NB4 (cell line): ENCODE data around the gene STOX1.

Experiments
- DNase-seq: peaks from one replicate; pipeline ENCODE4 v3.0.0; 2010; ENCODE audit warnings: low read depth
- H3K4me3 ChIP-seq: one replicate; pipeline ENCODE4 v1.5.1; 2011; ENCODE audit warnings: mild to moderate bottlenecking, low read depth, low read length, moderate library complexity
- MYC ChIP-seq: IDR thresholded peaks from 2 replicates; pipeline ENCODE4 v1.6.1; 2011; ENCODE audit warnings: low read depth, low read length
- POLR2A ChIP-seq: IDR thresholded peaks from 2 replicates; pipeline ENCODE4 v1.6.1; 2011; ENCODE audit warnings: mild to moderate bottlenecking; ENCODE audit not compliant: insufficient read length; ENCODE audit errors: extremely low read depth
- TF ChIP-seq, protein P1 (sequence below): IDR thresholded peaks from 2 replicates; pipeline ENCODE4 v1.6.1; 2011; ENCODE audit warnings: low read depth, low read length
- TF ChIP-seq, protein P2 (sequence below): IDR thresholded peaks from one replicate; pipeline ENCODE4 v1.5.1; 2012; ENCODE audit warnings: low read depth, low read length

Gene STOX1

DNA sequence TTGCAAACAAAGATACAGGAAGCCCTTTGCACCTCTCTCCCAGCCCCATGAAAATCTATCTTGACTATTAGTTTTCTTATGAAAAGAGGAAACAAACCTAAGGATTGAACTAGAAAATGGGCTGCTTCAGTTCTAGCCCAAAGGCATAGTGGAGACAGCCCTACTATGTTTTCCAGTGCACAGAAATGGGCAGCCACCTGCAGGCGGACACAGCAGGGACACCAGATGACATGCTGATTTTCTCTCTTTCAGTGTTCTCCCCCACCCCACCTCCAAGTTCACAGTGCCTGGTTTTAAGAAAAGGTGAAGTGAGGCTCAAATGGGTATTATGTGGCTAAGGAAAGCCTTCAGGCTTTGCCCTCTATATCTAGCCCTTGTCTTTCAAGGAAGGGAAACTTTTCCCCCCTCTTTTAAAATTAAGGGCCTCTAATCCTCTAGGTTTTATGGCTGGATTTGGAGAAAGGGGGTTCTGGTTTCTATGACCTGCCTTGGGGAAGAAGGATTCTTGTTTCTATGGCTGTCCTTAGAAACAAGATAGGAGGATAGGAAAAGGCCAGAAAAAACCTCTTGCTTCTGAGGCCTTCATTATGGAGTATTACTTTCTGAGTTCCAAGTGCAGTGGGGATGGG is 50.3 kb downstream of the STOX1 start:
- H3K4me3 ChIP-seq = no peak overlapping the region
- TF ChIP-seq MYC (no peak), POLR2A (no peak)
- DNase-seq = no peak

DNA sequence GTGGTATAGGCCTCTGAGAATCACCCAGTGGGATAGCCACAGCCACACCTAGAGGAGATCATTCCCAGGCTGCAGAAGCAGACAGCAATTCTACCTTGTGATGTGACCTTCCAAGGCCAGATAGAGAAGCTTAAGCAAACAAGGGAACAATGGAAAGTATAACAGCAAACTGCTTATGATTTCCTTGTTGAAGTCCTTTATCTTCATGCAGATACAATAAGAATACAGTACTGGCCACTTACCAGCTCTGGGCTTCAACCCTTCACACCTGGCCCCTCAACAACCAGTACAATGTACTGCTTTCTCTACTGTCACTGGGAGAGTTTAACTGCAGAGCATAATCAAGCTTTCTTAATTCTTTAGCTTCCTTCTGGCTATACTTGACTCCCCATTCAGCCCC is 51.2 kb downstream of the STOX1 start:
- no peak for DNase-seq
- no peak overlapping the region for H3K4me3 ChIP-seq

GRCh38 chr10:68879628-68880027 is 52.3 kb downstream of the STOX1 start:
- TF ChIP-seq, protein P1, sequence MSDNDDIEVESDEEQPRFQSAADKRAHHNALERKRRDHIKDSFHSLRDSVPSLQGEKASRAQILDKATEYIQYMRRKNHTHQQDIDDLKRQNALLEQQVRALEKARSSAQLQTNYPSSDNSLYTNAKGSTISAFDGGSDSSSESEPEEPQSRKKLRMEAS = no peak
- no peak for TF ChIP-seq POLR2A
- no peak overlapping the region for H3K4me3 ChIP-seq
- no peak for DNase-seq

More for the DNA sequence above, 51.2 kb downstream of the STOX1 start:
- TF ChIP-seq, protein P2, sequence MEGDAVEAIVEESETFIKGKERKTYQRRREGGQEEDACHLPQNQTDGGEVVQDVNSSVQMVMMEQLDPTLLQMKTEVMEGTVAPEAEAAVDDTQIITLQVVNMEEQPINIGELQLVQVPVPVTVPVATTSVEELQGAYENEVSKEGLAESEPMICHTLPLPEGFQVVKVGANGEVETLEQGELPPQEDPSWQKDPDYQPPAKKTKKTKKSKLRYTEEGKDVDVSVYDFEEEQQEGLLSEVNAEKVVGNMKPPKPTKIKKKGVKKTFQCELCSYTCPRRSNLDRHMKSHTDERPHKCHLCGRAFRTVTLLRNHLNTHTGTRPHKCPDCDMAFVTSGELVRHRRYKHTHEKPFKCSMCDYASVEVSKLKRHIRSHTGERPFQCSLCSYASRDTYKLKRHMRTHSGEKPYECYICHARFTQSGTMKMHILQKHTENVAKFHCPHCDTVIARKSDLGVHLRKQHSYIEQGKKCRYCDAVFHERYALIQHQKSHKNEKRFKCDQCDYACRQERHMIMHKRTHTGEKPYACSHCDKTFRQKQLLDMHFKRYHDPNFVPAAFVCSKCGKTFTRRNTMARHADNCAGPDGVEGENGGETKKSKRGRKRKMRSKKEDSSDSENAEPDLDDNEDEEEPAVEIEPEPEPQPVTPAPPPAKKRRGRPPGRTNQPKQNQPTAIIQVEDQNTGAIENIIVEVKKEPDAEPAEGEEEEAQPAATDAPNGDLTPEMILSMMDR = no peak
- TF ChIP-seq MYC (no peak), POLR2A (no peak)
- TF ChIP-seq, protein P1 = no peak

GRCh38 chr10:68880181-68880580 is 52.9 kb downstream of the STOX1 start:
- TF ChIP-seq POLR2A (no peak), MYC (no peak)
- TF ChIP-seq, protein P1 = no peak
- TF ChIP-seq, protein P2 = no peak
- no peak for DNase-seq
- no peak overlapping the region for H3K4me3 ChIP-seq

GRCh38 chr10:68895041-68895440 is 67.7 kb downstream of the STOX1 start:
- TF ChIP-seq, protein P2 = no peak
- TF ChIP-seq MYC (no peak), POLR2A (no peak)
- TF ChIP-seq, protein P1 = no peak
- no peak for DNase-seq

GRCh38 chr10:68897336-68897741 is 70.0 kb downstream of the STOX1 start:
- peak; percentile 81 for DNase-seq
- TF ChIP-seq POLR2A (no peak), MYC (peak; percentile 36; the same call in 1 of the 2 replicates)
- TF ChIP-seq, protein P1 = peak; percentile 92
- TF ChIP-seq, protein P2 = peak; percentile 34
- H3K4me3 ChIP-seq = no peak overlapping the region

More at GRCh38 chr10:68895041-68895440, 67.7 kb downstream of the STOX1 start:
- H3K4me3 ChIP-seq = no peak overlapping the region
